DMS153 treated with DMSO at 0.1 percent for 48 hours (cell line): ENCODE data around the gene LSM3.

Source experiments
- DNase-seq: peaks from one replicate; lab custom pipeline; 2025; ENCODE audit not compliant: unreplicated experiment; lab: John Stamatoyannopoulos, UW

Gene LSM3

GRCh38 chr3:14157951-14158350, 20.7 kb upstream of the LSM3 start:
- no peak for DNase-seq

- no peak for DNase-seq
These were observed 20.2 kb upstream of the LSM3 start for GRCh38 chr3:14158370-14158769.

DNA sequence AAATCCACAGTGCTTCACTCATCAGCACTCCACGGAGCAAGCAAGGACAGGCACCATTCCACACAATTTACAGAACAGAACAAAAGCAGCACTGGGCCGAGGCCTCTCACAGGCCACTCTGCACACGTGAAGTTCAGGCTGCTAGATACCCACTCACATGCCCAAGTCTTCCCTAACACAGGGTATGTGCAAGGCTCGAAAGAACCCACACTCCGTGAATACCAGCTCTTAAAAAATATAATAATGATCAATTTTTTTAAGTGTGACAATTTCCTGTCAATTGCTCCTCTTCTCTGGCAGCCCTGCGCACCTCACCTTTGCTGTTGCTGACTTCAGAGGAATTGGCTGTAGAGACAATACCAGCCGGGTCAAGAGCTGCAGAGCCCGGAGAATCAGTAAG, 19.2 kb upstream of the LSM3 start:
- no peak for DNase-seq

DNA sequence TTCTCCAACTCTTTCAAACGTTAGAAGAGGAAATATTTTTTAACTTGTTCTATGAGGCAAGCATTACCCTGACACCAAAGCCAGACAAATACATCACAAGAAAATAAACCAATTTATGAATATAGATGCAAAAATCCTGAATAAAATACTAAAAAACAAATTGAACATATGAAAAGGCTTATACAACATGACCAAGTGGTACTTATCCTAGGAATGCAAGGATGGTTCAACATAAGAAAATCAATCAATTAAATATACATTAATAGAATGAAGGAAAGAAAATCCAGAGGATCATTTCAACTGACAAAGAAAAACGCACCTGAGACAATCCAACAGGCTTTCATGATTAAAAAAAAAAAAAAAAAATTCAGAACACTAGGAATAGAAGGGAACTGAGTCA, 17.3 kb upstream of the LSM3 start:
- no peak for DNase-seq

GRCh38 chr3:14162178-14162577, 16.4 kb upstream of the LSM3 start:
- no peak for DNase-seq

DNA sequence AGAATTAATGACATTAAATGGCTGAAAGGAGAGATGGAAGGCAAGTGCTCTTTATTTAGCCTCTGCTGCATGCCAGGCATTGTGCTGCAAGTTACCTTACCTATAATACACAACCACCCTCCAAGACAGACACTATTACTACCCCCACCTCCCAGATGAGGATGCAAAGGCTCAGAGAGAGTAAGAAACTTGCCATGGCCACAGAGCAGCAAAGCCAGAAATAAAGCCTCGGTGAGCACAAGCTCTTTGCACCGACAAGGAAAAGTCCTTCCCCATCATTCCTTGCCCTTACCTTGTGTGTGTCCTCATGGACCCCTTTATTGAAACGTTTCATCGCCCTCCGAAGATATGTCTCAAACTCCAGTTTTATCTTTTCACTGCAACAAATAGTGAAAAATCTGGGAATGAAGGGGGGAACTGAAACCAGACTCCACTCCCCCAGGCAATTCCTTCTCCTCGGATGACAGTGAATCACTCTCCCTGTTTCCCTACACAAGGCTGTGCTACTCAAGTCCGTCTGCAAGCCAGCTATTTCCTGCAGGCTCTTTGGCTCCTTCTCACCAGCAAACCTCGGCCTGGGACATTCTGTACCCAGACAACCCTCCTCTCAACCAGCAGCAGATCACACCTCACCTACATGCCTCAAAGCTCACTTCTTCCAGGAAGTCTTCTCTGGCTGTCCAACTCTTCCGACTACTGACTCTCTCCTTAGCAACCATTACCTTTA, 11.6 kb upstream of the LSM3 start:
- no peak for DNase-seq

DNA sequence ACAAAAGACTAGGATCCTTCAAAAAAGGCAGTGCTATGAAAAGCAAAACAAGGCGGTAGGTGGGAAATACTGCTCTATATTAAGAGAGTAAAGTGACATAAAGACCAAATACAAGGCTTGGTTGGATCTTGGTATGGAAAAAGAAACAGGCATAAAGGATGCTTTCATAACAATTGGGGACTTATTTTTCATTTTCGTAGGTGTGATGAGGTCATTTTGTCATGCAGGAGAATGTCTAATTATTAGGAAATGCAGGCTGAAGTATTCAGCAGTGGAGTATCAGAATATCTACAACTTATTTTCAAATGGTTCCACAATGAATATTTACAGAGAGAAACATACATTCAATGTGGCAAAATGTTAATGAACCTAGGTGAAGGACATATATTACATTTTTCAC, 9.2 kb upstream of the LSM3 start:
- no peak for DNase-seq

DNA sequence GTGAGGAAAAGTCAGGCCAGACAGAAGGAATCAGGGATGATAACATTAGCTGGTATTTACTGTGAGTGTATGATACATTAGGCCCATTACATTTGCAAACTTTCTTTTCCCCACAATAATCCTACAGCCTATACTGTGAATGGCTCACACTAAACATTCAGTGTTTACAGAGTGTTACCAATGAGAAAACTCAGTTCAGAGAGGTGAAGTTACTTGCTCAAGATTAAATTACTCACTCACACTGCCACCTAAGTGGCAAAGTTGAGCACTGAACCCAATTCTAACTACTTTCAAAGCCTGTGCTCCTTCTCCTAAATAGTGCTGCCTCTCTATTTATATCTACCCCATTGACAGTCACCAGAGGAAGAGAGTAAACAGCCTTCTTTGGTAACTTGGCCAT, 8.7 kb upstream of the LSM3 start:
- DNase-seq = no peak

DNA sequence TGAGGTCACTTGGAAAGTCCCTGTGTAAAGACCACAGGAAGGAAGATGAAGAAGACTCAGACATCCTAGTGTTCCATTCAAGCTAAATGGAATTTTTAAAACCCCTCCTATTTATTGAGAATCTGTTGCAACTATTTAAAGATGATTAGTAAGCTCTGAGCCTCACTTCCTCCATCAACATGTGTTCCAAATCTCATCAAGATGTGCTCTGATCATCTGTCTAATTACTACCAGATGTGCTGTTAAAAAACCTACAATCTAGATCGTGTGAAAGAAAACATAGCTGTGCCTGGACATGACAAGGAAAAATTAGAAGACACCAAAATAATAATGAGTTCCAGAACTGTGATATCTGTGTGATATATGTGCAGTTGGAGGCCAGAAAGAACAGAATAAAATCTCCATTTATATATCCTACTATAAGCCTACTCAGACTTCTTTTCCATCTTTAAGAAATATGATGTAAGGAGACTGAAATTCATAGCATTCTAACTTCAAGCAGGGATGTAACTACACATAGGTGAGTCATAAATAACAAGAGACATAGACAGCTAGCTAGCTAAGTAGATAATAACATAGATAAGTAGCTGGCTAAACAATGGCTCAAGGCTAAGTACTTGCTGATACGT, 8.0 kb upstream of the LSM3 start:
- DNase-seq = no peak

DNA sequence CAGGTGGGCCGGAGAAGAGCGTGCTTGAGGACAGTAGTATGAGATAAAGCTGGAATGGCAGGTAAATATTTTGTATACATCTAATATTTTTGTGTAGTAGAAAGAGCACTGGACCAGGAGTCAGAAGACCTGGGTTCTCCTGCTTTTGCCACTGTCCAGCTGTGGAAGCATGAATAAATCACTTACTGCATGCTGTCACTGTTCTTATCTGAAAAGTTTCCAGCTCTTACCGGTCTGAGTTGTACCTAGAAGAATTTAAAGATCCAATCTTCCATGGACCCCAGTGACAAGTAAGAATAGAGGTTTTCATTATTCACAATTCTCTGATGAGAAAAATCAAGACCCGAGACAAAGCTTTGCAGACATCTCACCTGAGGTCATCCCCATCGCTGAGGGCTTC, 6.1 kb upstream of the LSM3 start:
- DNase-seq = no peak

- no peak for DNase-seq
These were observed 4.1 kb upstream of the LSM3 start for GRCh38 chr3:14174483-14174882.

DNA sequence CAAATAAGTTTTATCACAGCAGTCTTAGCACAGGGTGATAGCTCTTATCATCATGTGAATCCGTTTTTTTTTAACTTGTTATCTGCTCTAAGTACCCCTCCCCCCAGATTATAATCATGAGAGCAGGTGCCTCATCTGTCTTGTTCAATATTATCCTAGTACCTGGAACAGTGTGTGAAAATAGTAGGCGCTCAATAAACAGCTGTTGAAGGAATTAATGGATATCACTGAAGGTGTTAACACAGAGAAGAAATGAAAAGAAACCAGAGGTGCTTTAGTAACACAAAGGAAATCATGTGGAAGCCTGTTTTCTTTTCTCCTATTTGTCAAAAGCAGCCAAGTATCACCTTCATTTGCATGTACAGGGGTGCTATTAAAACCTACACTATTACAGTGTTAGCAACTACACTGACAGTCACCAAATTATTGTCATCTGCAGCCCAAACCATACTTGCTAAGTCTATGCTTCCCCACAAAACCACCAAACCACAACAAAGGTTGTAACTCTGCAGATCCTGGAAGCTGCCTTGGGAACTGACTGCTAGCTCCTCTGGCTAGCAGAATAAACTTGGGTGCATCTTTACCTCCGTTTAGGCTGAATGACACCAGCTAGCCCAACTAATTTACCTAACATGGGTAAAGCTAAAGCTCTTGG, 3.1 kb upstream of the LSM3 start:
- no peak for DNase-seq

- no peak for DNase-seq
These were observed 904 bp upstream of the LSM3 start for GRCh38 chr3:14177580-14178246.

DNA sequence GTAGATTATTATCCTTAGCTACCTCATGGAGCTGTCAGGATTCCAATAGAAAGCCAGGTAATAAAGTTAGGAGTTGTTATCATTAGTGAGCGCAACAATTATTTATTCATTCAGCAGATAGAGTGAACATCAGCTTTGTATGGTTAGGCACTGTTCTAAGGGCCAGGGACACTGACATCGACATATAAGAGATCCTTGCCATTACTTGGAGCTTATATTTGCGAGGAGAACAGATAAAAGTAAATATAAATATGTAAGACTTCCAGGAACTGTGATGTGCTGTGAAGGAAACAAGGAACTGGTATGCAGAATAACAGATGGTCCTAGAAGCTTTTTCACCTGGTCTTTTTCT, 473 bp downstream of the LSM3 start:
- no peak for DNase-seq

DNA sequence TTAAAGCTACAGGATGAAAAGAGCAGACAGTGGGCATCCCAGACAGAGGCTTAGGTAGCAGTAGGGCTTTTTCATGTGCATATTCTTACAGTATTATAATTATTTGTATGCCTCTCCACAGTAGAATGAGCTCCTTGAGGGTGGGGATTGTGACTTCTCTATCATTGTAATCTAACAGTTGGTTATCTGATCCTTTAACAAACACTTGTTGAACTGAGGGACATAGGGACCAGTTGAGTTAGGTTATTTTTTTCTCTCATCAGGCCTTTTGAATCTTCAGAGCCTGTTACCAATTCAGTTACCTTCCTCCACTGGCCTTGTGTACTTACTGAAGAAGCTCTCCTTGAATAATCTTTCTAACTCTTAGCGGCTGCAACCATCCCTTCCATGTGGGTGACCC, 1.2 kb downstream of the LSM3 start:
- DNase-seq = no peak

DNA sequence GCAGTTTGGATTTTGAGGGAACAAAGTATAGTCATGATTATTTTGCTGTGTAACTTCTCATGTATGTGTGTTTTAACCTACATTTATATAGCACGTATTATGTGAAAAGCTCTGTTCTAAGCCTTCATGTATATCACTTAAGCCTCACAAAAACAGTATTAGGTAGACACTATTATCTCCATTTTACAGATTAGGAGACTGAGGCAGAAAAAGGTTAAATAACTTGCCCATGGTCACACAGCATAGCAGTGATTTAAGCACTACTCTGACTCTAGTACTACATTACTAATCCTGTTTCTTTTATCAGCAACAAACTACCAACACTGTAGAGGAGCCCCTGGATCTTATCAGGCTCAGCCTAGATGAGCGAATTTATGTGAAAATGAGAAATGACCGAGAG, 2.6 kb downstream of the LSM3 start:
- DNase-seq = no peak

DNA sequence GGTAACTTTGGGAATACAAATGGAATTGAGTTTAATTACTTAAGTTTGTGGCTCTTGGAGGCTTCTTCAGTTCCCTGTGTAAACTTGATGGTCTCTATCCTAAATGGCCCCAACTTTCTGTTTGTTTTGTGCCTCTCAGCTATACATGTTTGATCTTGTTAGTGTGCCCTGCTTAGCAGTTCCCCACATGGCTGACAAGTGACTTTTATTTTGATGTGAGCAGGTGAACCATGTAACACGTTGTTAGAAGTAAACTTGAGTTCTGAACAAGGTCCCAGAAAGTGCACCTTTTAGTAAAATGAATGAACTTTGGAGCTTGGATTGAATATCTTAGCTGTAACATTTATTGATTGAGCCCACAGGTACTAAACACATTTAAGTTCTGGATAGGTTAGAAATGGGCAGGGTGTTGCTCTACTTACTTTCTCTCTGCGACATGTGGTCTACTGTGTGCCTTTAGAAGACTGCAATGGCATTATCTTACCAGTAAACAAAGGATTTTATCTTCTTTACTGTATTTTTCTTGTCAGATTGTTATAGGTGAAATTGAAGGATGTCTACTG, 4.5 kb downstream of the LSM3 start:
- no peak for DNase-seq

- DNase-seq = no peak
These were observed 8.3 kb downstream of the LSM3 start for GRCh38 chr3:14186854-14187458.

DNA sequence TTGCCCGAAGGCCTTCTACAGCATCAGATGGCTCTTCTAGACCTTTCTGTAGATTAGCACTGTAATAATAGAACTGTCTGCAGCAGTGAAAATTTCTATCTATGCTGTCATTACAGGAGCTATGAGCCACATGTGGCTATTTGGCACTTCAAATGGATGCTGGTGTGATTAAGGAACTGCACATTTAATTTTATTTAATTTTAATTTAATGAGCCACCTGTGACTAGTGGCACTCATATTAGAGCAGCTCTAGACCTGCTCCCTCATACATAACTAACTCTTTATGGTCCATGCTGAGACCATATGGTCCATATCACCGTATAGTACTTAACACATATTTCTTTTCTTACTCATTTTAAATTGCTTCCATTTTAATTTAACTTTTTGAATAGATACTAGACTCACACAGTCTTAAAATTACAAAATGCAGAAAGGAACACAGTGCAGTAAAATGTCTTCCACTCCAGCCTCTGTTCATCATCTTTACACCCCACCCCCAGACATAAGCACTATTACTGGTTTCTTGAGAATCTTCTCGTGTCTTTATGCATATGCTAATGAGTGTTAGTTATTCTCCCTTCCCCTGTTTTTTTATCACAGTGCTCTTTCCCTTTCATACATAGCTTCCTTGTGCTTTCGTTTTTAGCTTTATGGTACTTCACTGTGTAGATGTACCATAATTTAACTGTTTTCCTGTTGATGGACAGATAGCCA, 9.6 kb downstream of the LSM3 start:
- no peak for DNase-seq

DNA sequence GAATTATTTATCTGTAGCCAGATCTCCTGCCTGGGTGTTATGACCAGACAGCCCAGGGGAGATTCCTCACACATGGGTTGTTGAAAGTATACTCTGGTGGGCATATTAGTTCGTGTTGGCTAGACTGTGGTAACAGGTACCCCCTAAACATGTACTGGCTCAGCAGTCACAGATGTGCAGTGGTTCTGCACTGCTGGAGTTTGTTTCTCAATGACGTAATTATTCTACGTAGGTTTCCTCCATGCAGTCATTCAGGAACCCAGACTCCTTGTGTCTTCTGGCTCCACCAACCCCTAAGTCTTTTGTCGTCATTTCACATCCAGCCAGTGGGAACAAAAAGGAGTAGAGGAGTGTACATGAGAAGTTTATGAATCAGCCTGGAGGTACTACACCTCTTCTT, 16.2 kb downstream of the LSM3 start:
- no peak for DNase-seq

- no peak for DNase-seq
These were observed 21.0 kb downstream of the LSM3 start for GRCh38 chr3:14199641-14200040.
